Activated T-helper 1 cell treated with Interleukin-2 at 50 U/mL for 16 hours (primary cell): ENCODE data around the gene TMEM42.
A peak's percentile ranks its signal among the peaks of the same experiment; 100 is the strongest.
"Not testable (repeated sequence)": the region's sequence is repeated elsewhere in the genome, so short reads cannot be mapped to it uniquely, and the experiment has no call there.

Experiments used
- DNase-seq: peaks from one replicate; pipeline ENCODE4 v3.0.0-alpha.2; 2020; ENCODE audit warnings: low read depth

The TMEM42 gene

DNA sequence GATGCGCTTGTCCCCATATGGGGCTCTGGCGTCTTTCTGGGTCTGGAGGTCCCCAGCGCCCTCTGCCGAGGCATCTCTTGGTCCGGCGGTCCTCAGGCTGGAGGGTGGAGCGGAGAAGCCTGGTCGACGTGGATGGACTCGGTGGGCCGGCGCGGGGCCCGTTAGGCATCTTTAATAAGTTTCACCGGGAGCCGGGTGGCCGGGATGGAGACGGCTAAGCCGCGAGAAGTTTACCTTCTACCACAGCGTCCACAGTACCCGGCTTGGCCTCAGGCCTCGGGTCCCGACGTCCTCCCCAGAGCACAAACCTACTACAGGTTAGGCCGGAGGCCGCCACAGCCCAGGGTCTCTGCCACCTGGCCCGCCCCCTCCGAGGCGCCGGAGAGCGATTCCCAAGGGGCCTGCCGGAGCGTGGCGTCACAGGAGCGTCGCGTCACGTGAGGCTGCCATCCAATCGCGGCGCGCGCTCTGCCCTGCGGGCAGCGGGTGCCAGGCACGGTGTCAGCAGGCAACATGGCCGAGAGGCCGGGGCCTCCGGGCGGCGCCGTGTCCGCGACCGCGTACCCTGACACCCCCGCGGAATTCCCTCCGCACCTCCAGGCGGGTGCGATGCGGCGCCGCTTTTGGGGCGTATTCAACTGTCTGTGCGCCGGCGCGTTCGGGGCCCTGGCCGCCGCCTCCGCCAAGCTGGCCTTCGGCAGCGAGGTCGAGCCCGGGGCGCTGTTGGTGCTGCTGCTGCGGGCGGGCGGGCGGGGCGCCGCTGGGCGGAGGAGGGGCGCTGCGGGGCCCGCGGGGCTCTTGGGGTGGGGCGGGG, at the start of gene TMEM42:
TSS of gene TMEM42 (plus strand) at position 501 of the 814 bp plus-strand sequence. CDS start at position 514, 13 bp downstream.
- DNase-seq, result peak; percentile 78

DNA sequence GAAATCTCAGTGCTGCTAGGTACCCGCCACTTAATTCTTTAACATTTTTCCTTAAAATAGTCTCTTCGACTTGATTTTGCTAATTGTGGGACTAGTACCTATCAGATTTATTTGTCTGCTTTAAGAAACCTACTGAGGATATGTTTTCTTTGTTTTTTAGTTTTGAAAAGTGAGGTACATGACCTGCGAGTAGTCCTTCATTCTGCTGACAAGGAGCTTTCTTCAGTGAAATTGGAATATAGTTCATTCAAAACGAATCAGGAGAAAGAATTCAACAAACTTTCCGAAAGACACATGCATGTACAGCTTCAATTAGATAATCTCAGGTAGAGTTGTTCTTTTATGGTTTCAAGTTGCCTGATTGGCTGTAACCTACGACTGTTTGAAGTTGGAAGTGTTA, 47.0 kb upstream of the TMEM42 start:
- no peak for DNase-seq

DNA sequence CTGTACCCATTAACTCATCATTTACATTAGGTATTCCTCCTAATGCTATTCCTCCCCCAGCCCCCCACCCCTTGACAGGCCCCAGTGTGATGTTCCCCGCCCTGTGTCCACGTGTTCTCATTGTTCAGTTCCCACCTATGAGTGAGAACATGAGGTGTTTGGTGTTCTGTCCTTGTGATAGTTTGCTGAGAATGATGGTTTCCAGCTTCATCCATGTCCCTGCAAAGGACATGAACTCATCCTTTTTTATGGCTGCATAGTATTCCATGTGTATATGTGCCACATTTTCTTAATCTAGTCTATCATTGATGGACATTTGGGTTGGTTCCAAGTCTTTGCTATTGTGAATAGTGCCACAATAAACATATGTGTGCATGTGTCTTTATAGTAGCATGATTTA, 45.4 kb upstream of the TMEM42 start:
- DNase-seq, result not testable (repeated sequence)

DNA sequence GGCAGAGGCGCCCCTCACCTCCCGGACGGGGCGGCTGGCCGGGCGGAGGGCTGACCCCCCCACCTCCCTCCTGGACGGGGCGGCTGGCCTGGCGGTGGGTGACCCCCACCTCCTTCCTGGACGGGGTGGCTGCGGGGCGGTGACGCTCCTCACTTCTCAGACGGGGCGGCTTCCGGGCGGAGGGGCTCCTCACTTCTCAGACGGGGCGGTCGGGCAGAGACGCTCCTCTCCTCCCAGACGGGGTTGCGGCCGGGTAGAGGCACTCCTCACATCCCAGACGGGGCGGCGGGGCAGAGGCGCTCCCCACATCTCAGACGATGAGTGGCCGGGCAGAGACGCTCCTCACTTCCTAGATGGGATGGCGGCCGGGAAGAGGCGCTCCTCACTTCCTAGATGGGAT, 40.5 kb upstream of the TMEM42 start:
- DNase-seq, result not testable (repeated sequence)

DNA sequence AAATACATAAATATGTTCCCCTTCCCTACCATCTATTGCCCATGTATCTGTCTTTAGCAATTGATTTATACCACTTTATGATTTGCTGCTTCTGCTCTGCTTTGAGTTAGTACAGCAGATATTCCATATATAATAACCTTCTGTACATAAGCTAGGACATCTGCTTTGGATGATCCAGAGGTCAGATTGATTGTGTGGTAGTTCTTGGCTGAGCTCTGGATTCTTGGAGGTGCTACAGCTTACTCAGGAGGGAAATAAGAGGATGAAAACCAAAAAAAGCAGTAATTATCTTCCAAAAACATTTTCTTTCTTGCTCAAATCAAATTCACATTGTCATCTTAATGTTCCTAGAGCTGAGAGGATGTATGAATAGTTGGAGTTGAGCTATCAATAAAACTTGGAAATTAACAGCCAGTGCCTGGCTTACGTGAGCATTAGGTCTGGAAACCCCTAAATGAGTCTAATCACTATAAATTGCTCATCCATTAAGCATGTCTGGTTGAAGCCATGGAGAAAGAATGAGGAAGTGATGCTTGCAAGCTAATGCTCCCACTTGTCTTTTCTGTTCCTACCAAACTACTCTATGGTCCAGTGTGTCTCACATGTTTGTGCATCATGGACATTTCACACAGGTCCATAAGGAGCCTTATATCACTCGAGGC, 36.3 kb upstream of the TMEM42 start:
- DNase-seq, result no peak

DNA sequence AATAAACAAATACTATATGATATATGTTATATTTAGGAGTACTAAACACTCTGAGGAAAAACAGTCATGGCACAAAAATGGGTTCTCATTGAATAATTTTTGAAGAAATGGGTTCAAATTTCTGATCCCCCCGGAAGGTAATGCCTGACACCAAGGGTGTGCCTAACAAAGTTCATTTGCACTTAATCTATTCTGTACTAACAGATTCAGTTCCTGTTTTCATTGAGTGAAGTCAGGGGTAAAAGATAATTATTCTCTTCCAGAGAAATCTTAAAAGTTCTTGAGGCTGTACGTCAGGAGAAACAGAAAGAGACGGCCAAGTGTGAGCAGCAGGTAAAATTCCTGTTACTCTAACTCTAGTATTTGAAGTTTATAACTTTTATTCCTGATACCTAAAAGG, 34.5 kb upstream of the TMEM42 start:
- no peak for DNase-seq

DNA sequence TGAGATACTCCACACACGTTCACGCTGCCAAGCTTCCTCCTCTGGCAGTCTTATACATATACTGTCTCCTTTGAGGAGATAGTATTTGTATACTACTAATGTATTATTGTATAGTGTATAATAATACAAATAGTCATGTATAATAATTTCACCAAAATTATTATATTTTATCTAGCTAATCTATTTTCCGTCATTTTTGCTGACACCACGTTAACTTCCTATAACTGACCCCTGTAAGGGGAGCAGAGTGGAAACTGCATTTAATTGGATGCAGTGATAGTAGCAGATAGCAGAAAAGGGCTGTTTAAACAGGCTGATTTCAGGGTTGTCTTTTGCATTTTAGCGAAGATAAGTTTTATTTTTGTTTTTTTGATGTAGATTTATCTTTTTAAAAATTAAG, 30.5 kb upstream of the TMEM42 start:
- no peak for DNase-seq

DNA sequence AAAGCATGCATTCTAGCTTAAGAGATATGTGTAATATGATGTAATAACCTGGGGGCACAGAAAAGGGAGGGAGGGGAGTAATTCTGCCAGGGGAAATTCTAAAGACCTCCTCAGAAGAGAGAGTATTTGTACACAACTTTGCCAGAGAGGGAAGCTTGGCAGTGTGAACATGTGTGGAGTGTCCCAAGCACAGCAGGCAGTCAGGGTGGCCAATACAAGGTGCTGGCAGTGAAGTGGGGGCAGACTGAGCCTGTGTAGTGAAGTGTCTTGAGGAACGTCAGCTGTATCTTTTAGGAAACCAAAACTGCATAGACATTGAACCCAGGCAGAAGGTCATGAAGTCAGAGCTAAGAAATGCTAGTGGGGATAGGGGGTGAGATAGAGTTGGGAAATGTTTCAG, 29.7 kb upstream of the TMEM42 start:
- DNase-seq, result no peak

DNA sequence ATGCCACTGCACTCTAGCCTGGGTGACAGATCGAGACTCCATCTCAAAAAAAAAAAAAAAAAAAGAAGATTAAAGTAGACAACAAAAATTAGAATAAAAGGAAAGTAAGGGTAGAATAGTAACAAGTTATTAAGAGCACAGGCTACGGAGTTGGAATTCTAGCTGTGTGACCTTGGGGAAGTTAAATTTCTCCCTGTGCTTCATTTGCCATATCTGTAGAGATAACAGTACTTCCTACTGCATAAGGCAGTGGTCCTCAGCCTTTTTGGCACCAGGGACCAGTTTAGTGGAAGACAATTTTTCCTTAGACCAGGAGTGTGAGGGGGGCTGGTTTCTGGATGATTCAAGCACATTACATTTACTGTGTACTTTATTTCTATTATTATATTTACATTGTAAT, 28.7 kb upstream of the TMEM42 start:
- DNase-seq, result no peak

DNA sequence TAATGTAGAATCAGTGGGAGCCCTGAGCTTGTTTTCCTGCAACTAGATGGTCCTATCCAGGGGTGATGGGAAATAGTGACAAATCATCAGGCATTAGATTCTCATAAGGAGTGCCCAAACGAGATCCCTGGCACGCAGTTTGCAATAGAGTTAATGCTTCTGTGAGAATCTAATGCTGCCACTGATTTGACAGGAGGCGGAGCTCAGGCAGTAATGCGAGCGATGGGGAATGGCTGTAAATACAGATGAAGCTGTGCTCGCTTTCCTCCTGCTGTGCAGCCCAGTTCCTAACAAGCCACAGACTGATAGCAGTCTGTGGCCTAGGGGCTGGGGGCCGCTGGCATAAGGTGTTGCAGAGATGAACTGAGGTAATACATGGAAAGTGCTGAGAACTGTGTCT, 28.3 kb upstream of the TMEM42 start:
- no peak for DNase-seq

DNA sequence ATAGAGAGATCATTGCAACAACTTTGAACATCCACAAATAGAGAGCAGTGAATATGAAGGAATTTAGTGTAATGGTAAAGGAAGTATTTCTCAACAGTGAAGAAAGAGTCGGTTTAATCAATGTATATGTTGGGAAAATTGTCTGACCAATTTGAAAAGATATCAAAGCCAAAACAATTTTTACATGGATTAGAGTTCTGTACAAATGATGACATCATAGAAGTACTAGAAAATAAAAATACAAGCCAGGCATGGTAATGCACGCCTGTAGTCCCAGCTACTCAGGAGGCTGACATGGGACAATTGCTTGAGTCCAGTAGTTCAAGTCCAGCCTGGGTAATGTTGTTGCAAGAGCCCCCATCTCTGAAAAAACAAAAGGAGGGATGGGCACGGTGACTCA, 26.0 kb upstream of the TMEM42 start:
- no peak for DNase-seq

DNA sequence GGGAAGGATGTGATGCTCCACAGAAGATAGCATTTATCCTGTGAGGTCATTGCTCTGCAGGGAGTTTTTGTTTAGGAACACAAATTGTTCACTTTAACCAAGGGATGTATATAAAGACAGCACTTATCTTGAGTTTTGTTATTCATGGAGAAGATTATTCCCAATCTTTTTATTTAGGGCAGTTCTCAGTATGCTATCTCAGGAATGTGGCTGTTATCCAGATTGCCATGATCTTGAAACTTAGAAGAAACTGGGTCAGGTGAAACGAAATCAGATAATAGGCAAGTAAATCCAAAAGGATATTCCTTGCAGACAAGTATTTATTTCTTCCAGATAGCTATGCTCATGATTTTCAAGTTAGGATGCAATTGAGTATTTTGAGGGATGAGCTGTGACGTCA, 19.3 kb upstream of the TMEM42 start:
- DNase-seq, result no peak

DNA sequence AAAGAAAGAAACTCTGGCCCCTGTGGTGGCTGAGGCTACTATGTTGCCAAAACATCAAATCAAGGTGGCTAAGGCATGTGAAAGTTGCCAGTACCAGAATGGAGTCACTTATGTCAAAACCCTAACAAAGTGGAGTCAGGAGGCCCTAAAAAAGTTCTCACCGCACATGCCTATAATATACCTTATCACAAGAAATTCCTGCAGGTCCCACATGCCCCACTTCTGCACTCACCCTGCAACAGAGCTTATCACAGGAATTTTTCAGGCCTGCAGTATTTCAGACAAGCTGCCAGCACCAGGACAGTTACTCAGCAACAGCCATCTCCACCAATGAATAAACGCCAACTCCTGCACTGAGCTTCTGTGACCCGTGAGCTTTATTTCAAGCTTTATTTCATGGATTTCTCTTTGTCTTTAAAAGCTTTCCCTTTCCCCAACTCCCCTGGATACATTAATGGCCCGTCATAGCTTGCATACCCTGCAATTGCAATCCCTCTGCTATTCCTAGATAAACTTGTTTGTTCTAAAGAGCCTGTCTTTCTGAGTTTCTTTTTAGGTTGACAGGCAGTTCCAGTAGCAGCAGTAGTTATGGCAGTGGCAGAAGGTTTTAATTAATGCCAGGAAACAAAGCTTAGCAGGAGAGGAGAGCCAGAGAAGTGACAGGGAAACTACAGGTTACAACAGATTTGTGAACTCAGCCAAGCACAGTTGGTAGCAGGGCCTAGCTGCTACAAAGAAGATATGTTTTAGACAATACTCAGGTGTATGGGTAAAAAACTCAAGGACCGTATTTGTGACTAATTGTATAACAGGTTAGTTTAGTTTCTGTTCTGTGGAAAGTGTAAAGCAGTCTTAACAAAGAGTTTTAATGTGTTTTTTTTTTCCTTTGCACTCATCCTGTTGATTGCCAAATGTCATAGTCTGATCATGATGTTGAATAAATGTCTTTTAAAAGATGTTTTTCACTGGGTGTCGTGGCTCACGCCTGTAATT, 15.9 kb upstream of the TMEM42 start:
- DNase-seq, result no peak

DNA sequence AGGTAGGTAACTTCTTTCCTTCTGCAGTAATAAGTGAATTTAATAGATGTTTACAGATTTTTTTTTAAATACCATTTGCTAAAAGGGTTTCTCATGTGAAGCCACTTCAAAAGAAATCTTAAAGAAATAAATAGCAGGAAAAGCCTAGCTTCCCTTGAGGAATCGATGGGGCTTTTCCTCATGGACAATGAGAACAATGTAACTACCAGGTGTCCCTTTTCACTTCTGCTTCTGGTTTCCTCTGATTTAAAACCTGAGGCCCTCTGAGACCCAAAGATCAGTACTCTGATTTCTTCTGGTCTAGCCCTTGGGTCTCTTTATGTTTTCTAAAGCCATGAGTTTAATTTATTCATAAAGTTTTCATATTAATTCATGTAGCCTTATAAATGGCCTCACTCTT, 13.1 kb upstream of the TMEM42 start:
- DNase-seq, result no peak

DNA sequence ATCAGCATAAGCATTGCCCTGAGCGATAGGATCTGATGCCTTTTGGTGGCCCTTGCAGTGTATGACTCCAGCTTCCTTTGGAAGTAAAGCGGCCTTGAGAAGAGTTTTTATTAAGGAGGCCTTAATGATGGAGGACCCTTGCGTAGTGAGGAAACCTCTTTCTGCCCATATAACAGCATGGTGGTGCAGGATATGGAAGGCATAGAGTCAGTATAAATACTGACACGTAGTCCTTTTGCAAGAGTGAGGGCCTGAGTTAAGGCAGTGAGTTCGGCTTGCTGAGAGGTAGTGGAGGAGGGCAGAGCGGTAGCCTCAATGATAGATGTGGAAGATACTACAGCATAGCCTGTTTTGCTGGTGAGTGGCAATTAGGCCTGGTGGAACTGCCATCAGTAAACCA, 5.0 kb upstream of the TMEM42 start:
- not testable (repeated sequence) for DNase-seq

DNA sequence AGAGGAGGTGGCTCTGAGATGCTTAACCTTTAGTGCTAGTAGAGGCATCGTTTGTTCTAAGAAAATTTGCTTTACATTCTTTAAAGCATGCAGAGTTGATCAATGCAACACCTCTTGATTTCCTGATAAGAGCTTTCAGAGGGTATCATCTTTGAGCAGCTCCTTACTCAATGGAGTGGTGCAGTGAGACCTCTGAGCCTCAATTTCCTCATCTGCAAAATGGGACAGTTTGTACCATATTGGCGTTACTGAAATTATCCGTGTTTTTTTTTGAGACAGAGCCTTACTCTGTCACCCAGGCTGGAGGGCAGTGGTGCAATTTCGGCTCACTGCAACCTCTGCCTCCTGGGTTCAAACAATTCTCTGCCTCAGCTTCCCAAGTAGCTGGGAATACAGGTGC, 1.6 kb upstream of the TMEM42 start:
- DNase-seq, result no peak

DNA sequence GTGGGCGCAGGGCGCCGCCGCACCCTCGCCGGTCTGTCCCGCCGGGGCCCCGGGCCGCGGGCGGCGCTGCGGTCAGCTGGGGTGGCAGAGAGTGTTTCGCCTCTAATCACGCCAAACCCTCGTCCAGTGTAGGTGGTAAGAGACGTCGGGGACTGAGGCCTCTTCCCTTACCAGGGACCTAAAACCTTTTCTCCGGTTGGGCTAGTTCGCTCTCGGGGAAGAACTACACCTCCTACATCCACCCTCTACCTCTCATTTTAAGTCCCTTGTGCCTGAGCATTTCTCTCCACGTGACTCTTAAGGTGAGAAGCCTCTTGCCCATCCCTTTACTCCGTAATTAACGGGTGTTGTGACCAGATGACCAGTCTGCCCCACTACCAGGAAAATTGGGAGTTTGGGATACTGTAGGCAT, 520 bp downstream of the TMEM42 start:
- DNase-seq, result no peak

DNA sequence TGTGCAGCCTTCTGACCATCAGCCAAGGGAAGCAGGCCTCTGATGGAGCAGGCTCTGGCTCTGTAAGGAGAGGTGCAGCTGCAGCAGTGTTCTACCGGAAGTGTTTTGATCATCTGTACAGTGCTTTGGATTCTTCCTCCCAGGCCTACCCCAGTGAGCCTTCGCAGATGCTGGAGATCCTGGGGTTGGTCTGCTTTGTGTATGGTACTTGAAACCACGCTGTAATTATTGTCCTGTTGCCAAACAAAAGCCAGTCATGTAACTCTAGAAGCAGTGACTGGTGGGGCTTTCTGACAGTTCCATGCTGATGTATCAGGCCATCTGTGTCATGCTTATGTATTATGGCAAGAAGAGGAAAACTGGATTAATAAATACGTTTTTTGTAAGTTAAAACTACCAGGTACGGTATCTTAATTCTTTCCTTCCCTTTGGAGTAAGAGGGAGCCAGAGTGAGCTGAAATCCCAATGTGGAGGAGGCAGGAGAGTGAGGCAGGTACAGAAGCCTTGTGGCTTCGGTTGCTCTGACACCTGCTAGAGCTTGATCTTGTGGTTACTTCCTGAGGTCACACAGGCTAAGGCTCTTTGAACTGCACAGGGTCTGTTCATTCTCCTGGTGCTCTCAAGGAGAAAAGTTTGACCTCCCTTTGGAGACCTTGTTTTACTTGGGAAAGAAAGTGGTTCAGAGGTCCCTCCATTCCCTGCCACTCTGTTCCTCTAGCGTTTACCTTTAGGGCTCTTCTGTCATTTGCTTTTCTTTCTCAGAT, 3.7 kb downstream of the TMEM42 start:
- no peak for DNase-seq

DNA sequence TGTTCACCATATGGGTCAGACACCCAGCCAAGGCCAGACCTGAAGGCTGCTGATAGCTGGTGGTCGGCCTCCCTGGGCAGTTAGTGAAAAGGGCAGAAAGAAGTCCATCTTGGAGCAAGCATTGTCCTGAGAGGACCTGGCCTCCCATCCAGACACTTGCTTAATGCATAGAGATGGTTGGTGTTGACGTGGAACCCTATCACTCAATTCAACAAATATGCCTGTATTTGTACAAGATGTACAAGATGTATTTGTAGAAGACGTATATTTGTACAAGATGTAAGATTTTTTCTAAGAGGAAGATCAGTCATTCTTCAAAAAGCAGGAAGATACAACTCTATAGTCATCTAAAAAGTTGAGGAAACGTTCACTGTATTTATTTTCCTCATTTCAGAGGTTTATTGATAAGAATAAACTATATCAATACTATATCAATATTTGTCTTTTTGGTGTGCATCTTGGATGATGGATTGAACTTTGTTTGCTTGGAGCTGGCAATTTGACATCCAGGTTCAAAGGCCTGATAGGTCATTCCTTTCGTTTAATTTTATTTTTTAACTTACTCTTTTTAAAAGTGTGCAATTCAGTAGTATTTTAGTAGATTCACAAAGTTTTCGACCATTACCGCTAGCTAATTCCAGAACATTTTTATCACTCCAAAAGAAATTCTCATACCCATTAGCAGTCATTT, 5.9 kb downstream of the TMEM42 start:
- DNase-seq, result no peak

DNA sequence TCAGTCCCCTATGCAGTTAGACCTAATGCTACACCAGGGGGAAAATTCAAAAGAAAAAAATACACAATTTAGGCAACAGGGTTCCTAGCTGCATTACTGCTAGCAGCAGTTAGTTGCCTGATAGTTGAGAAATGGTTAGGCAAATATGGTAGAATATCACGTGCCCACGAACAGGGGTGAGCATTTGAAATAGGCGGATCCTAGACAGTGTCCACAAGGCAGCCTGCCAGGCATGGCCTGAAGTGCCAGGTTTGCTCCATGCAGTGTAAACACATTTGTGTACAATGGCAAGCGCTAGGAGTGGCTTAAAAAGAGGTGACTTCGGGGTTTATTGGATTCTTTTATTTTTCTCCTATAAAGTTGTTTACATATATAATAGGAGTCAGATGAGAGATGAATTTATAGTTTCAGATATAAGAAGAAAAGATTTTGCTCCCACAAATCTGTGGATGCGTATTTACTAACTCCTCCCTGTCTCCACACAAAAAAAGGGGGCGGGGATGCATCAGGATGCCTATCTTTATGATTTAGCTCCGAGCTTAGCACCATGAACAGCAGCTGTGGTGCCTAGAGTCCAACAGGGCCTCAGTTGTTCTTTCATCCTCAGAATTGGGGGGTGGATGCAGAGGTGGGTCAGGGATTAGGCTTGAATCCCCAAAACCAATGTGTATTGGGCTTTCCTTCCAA, 8.8 kb downstream of the TMEM42 start:
- DNase-seq, result no peak

DNA sequence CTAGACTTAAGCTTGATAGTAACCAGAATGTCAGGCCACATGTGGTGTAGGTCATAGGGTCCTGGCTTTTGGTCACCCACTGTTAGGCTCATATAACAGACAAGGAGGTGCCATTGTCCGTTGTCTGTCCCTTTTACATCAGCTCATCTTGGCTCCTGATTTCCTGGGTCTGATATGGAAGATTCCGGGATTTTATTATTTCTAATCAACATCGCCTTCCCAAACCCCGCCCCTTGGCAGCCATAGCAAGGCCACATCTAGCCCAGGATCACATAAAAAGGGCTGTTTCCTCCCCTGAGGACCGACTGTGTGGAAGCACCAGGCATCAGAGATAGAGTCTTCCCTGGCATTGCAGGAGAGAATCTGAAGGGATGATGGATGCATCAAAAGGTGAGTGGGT, 12.6 kb downstream of the TMEM42 start, which contains the start of gene TGM4:
TSS of gene TGM4 (plus strand) at position 301 of the 400 bp plus-strand sequence. CDS start at position 372, 71 bp downstream.
- no peak for DNase-seq
